Stimulated activated CD4-positive, alpha-beta T cell treated with anti-CD3 and anti-CD28 coated beads, Interleukin-4, amount 100 ng/mL, for 4 hours (primary cell): ENCODE results near the gene ANAPC1.
"Not testable (repeated sequence)": the region's sequence is repeated elsewhere in the genome, so short reads cannot be mapped to it uniquely, and the experiment has no call there.

Source experiments
- DNase-seq, 2 experiments: peaks; one replicate each; pipeline ENCODE4 v3.0.0-alpha.2; 2020

The ANAPC1 gene, protein sequence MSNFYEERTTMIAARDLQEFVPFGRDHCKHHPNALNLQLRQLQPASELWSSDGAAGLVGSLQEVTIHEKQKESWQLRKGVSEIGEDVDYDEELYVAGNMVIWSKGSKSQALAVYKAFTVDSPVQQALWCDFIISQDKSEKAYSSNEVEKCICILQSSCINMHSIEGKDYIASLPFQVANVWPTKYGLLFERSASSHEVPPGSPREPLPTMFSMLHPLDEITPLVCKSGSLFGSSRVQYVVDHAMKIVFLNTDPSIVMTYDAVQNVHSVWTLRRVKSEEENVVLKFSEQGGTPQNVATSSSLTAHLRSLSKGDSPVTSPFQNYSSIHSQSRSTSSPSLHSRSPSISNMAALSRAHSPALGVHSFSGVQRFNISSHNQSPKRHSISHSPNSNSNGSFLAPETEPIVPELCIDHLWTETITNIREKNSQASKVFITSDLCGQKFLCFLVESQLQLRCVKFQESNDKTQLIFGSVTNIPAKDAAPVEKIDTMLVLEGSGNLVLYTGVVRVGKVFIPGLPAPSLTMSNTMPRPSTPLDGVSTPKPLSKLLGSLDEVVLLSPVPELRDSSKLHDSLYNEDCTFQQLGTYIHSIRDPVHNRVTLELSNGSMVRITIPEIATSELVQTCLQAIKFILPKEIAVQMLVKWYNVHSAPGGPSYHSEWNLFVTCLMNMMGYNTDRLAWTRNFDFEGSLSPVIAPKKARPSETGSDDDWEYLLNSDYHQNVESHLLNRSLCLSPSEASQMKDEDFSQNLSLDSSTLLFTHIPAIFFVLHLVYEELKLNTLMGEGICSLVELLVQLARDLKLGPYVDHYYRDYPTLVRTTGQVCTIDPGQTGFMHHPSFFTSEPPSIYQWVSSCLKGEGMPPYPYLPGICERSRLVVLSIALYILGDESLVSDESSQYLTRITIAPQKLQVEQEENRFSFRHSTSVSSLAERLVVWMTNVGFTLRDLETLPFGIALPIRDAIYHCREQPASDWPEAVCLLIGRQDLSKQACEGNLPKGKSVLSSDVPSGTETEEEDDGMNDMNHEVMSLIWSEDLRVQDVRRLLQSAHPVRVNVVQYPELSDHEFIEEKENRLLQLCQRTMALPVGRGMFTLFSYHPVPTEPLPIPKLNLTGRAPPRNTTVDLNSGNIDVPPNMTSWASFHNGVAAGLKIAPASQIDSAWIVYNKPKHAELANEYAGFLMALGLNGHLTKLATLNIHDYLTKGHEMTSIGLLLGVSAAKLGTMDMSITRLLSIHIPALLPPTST (N-terminal part only)

DNA sequence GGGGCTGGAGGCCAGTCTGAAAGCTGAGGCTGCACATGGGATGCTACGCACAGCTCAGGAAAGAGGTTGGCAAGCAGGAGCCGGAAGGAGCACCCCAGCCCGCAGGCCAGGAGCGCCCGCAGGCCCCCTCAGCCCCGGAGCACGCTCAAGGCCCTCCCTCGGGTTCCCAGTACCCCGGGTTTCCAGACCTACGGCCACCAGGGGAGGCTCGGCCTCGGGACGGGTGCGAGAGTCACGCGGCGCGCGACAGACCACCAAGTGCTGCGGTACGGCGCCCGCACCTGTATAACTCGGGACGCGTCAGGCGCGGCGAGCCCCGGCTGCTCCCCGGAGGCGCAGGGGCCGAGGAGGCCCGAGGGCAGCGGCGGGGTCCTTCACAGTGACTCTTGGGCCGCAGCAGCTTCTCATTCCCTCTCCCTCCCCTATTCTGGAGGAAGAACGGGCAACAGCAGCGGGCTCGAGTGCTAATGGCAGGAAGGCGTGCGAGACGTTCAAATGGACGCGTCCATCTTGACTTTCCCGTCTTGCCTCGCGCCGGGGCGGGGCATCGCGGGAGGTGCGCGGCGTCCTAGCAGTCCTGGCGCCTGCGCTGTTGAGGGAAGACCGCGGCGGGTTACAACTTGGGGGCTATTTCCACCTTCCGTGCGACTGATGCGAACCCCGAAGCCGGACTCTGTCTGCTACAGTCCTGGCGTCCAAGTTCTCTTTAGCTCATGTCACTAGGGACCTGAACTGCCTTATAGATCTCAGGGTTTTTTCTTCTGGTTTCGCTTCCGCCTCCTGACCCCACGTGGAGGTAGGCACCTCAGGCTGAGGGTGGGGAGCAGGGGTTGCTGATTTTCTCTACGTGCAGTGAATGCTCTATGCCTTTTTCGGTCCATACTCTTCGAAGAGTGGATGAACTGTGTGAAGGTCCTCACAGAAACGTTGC, at the start of gene ANAPC1:
Gene ANAPC1, minus strand, starts transcription at position 533 of the 931 bp plus-strand sequence. CDS start 3,368 bp downstream, outside the sequence.
- peak; percentile 85 to 87 for DNase-seq

DNA sequence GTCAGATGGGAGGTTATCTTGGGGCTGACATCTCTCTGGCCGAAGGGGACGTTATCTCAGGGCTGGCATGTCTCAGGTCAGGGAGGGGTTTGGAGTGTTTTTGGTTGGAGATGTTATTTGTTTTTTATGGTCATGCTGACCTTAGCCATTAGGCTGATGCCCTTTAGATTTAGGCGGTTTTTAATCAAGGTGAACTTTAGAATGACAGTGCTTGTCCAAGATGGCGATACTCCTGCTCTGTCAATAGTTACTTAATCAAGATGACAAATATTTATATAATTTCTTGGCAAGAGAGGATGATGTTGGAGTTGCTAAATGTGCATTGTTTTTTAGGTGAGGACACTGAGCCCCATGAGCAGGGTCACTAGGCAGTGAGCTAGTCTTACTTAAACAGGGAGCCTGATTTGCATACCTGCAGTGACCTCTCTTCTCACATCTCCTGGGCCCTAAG, 48.9 kb upstream of the ANAPC1 start:
- DNase-seq = no peak

DNA sequence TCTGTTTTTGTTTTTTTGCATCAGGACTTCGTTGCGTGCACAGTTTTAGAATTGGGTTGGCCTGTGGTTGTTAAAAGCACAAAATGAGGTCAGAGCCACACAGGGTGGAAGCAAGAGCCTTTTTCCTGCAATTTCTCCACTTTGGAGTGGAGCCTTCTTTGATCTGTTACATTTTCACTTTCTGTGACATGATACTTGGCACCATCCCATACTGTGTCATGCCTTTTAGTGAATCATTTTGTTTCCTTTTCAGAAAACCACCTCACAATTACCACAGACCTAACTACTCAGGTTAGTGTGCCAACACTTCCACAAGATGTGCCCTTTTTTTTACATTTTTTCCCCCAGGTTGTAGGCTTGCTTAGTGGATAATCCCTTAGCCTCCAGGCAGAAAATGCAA, 46.9 kb upstream of the ANAPC1 start:
- no peak for DNase-seq

DNA sequence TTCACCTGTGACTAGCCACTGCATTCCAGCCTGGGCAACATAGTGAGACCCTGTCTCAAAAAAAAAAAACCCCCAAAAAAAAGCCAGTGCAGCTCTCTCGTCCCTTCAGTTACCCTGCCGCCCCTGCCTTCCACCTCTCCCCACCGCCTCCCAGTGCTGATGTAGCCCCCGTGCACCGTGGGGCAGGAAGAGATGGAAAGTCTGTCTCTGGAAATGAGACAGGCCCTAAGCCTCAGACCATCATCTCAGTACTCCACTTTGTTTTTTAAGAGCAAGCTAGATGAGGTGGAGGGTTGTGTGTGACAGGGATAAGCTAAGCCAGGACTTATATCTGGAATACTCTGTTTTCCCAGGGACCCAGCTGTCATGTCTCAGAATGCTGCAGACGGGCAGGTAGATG, 46.4 kb upstream of the ANAPC1 start:
- DNase-seq = no peak

DNA sequence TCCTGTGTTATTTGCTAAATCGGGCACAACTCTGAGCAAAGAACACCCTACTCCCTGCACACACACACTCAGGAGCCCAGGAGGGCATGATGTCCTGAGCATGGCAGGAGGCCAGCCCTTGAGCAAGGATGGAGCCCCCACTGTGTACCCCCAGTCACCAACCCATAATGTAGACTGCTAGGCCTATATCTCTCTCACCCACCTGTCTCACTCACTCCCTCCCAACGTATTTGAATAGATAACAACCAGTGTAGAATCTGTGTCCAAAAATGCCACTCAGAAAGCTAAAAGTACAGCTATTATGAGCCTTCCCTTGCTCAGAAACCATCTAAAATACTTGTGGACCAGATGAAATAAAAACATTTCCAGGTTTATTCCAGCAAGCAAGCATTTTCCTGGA, 43.7 kb upstream of the ANAPC1 start:
- DNase-seq = no peak

DNA sequence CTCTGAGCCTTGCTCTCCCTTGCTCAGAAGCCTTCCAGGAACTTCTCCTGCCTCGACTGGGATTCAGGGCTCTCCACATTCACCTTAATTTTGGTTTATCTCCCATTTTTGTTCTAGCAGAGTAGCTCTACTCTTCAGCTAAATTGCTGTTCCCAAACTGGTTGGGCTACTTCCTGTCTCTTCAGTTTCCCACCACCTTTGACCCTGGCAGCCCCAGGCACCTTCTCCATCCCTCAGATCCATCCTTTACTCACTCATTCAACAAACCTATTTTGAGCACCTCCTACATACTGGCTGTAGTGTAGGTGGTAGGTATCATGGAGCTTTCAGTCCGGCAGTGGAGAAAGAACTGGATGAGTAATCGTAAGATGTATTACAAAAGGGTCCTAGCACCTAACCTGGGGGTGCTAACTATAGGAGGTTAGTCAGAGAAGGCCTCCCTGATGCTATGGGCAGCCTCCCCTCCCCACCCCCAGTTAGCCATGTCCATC, 40.7 kb upstream of the ANAPC1 start:
- DNase-seq = no peak

DNA sequence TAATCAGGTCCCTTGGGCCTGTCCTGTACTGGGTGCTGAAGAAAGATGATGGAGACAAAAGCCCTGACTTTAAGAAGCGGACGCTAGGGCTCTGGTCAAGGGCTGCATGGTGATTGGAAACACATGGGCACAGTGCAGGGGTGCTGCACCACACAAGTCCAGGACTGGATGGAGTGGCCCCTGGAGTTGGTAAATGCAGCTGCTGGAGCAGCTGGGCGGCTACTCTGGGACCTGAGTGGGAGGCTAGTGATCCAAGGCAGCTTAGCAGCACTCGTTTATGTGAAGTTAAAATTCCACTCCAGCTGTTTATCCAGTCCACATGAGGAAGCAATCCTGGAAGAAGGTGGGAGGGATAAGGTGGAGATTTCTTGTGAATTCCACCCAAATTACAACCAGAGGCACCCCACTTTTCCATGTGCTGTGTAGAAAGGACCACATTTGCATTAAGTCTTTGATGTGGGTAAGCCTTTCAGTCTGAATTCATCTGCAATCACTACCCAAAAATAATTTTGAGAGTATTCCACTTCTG, 39.3 kb upstream of the ANAPC1 start:
- DNase-seq = no peak

DNA sequence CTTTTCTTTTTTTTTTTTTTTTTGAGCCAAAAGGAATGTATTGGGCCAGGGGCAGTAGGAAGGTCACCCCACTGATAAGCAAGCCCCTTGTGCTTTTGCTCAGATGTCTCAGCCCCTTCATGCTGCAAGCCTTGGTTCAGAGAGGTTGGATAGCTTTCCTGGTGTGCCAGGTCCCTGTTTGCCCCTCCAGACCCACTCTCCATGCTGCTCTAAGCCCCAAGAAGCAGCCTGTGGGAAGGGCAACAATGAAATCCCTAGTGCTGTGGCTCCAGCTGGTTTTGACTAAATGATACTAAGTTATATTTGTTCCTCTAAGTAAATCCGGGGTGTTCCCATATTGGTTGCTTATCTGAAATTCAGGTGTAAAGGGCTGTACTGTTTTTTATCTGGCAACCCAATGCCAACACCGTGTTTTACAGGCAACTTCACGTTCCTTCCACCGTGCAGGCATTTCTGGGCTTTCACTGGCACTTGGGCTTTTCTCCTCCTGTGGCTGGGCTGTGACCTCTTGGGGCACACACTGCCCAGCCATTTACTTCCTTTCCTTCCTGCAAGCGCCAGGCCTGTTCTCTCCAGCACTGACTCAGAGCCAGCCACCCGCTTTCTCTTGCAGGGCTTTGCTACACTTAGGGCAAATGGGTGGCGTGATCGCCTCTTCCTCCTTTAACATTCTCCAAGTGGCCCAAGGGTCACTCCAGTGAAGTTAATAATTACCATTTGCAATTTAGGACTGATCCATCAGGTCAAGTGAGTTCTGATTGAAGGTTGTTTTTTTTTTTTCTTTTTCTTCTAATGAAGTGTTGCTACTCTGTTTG, 36.0 kb upstream of the ANAPC1 start:
- no peak for DNase-seq

DNA sequence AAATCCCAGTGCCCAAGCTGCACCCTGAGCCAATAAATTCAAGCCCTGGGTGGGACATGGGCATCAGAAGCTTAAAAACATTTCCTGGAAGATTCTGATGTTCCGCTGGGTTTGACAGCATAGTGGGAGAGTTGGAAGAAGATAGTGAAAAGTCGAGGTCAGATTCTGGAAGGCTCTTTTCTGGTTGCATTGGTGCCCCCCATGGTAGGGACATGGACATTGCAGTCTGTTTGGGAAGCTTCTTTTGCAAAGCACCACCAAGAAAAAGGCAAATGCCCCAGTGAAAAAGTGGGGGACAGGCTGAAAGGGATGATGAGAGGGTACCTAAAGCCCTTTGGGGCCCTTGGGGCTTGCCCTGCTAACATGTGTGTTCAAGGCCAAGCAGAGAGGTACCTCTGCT, 35.4 kb upstream of the ANAPC1 start:
- no peak for DNase-seq

DNA sequence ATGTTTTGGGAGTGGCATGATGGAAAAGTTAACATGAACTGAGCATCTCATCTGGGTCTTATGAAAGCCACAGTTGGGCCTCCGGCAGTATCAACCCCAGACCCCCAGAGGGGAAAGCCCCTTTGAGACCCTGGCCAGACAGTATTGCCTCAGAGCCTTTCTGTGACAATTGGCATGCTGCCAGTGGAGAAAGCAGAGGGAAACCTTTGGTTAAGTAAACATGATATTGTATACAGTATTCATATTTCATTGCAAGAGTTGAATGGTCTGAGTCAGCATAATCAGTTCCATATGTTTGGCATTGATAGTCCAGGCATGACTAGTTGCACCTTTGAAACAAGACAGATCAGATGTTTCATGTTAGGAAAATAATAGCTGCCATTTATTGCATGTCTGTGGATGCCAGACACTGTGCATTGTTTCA, 34.4 kb upstream of the ANAPC1 start:
- DNase-seq = no peak

DNA sequence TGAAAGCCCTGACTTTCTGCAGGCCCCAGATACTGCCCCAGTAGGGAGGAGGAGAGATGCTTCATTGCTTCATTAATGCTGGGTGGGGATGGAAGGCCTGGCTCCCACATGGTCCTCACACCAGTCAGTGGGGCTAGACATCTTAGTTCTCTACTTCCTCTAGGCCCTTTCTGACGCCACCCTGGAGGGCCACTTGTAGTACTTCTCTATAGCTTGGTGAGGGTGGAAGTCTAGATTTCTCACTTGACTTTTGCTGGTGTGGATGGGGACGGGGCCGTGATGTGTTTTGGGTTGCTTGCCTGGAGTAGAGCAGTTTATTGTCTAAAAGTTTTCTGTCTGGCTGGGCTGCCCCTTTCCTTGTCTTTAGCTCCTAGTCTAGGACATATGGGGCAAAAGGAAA, 33.1 kb upstream of the ANAPC1 start:
- no peak for DNase-seq

DNA sequence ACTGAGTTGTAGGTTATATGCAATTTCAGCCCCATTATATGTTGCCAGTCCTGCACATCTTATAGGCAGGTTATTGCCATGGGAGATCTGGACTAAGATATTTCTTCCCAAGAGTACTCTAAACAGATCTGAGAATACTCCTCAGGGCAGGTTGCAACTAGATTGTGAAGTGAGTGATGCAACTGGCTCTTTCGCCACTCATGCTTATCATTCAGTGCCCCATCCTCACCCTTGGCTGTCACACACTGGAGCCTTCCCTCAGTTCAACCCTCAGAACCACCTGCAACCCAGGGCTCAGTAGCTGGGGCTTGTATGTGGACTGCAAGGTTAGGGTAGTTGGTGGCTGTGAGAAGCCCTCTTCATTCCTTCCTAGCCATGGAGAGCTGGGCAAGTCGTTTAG, 28.6 kb upstream of the ANAPC1 start:
- DNase-seq = no peak

DNA sequence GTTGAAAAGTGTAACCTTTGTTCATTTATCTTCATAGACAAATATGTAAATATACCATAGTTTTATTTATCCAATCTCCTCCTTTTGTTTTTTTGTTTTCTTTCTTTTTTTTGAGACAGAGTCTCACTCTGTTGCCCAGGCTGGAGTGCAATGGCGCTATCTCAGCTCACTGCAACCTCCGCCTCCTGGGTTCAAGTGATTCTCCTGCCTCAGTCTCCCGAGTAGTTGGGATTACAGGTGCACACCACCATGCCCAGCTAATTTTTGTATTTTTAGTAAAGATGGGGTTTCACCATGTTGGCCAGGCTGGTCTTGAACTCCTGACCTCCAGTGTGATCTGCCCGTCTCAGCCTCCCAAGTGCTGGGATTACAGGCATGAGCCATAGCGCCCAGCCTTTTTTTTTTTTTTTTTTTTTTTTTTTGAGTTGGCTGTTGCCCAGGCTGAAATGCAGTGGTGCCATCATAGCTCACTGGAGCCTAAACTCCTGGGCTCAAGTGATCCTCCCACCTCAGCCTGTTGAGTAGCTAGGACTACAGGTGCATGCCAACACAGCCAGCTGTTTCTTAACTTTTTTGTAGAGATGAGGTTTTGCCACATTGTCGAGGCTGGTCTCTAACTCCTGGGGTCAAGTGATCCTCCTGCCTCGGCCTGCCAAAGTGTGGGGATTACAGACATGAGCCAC, 27.4 kb upstream of the ANAPC1 start:
- DNase-seq = not testable (repeated sequence)

DNA sequence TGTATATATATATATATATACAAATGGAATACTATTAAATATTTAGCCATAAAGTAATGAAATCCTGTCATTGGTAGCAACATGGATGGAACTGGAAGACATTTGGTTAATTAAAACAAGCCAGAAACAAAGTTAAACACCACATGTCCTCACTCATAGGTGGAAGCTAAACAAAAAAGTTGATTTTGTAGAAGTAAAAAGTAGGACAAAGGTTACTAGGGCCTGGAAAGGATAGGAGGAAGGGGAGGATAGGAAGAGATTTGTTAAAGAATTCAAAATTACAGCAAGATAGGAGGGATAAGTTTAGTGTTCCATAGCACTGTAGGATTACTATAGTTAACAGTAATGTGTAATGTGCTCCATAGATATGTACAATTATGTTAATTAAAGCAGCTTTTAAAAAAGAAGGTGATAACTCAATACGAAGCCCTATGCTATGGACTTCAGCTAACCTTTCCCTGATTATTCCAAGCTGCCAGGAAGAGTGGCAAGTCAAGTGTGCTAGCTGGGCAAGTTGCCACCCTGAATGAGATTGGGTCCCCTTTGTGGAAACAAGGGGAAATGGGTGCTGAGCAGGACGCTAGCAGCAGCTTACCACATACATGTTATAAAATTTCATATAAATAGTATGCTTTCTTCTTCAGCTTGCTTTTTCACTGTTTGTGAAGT, 26.8 kb upstream of the ANAPC1 start:
- no peak for DNase-seq

DNA sequence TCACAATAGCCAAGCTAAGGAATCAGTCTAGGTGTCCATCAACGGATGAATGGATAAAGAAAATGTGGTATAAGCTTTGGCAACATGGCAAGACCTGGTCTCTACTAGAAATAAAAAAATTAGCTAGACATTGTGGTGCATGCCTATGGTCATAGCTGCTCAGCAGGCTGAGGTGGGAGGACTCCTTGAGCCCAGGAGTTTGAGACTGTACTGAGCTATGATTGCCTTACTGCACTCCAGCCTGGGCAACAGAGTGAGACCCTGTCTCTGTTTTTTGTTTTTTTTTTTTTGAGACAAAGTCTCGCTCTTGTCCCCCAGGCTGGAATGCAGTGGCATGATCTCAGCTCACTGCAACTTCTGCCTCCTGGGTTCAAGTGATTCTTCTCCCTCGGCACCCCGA, 26.0 kb upstream of the ANAPC1 start:
- not testable (repeated sequence) for DNase-seq

DNA sequence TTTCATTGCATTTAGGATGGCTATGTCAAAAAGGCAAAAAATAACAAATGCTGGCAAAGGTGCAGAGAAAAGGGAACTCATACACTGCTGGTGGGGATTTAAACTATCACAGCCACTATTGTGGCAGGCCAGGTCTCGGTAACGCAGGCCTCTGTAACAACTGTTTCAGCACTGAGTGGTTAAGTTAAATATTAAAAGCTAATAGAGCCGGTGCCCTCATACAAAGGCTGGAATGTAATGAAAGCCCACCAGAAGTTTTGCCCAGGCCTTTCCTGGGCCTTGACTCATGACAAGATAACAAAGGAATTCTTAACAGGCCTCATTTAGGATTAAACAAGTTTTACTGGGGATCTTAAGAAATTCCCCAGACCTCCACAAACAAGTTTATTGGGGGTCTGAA, 25.1 kb upstream of the ANAPC1 start:
- no peak for DNase-seq

DNA sequence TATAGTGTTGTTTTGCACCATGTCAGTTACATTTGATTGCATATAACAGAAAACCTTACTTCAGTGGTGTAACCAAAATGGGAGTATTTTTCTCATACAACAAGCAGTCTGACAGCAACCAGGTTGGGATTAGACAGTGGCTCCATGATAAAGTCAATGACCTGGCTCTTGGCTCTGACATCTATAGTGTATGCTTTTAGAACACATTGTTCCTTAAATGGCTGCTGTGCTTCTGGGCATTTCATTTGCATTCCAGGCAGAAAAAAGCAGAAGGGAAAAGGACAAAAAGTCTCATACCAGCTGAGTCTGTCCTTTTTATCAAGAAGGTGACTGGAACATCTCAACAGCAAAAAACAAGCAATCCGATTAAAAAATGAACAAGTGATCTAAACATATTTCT, 24.6 kb upstream of the ANAPC1 start:
- no peak for DNase-seq

DNA sequence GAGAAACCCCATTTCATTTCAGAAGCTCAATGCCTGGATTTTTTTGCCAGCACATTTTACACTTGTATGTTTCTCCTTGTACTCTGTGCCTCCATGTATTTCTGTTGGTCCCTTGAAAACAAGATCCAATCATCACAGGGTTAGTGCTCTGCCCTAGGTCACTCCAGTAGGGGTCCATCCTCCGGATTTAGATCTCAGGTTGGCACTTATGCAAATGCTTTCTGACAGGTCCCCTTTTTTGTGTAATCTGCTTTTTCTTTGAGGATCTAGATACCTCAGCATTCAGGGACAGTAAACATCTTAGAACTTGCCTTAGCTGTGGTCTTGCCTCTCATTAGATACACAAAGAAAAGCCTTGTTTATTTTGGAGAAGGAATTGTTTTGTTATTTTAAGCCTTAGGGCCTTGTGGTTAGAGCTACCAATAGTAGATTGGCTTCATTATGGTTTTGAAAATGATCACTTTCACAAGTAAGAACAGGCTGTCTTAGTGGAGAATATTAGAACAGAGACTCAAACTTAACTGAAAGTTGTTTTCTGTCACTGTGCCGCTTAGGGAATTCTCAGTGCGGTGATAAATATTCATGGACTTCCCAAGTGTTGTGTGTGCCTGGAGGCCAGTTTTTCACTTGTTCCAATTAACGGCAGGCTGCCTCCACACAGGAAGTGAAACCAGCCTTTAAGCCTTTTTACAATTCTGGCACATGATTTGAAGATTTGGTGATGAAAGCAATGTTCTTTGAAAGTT, 22.2 kb upstream of the ANAPC1 start:
- no peak for DNase-seq

DNA sequence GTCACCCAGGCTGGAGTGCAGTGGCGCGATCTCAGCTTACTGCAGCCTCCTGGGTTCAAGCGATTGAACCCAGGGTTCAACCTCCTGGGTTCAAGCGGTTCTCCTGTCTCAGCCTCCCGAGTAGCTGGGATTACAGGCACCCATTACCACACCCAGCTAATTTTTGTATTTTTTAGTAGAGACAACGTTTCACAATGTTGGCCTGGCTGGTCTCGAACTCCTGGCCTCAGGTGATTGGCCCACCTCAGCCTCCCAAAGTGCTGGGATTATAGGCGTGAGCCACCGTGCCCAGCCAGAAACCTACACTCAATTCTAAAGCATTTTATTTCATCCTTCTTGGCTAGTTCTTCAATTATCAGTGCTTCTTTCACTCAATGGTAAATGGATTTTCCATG, 21.5 kb upstream of the ANAPC1 start:
- not testable (repeated sequence) for DNase-seq
